M059J (cell line): ENCODE results near the gene GNG4. TPM values are rescaled to one million over a fixed set of nuclear protein-coding genes. Genes with fewer than 3 reads are reported as not detected.
A peak's percentile ranks its signal among the peaks of the same experiment; 100 is the strongest.

Experiments
- DNase-seq: peaks from one replicate; pipeline ENCODE4 v3.0.0-alpha.2; 2012; ENCODE audit warnings: low read depth
- total RNA-seq: library from RNA; depleted of rRNA; stranded (reverse); fragments of >200 nt; shearing (Covaris generic); gene quantifications from 2 replicates; pipeline ENCODE4 v1.2.3, GENCODE V29; 2014; rRNA removed

The GNG4 gene
- 0.32 and 0.52 TPM in 2 replicates for total RNA-seq

DNA sequence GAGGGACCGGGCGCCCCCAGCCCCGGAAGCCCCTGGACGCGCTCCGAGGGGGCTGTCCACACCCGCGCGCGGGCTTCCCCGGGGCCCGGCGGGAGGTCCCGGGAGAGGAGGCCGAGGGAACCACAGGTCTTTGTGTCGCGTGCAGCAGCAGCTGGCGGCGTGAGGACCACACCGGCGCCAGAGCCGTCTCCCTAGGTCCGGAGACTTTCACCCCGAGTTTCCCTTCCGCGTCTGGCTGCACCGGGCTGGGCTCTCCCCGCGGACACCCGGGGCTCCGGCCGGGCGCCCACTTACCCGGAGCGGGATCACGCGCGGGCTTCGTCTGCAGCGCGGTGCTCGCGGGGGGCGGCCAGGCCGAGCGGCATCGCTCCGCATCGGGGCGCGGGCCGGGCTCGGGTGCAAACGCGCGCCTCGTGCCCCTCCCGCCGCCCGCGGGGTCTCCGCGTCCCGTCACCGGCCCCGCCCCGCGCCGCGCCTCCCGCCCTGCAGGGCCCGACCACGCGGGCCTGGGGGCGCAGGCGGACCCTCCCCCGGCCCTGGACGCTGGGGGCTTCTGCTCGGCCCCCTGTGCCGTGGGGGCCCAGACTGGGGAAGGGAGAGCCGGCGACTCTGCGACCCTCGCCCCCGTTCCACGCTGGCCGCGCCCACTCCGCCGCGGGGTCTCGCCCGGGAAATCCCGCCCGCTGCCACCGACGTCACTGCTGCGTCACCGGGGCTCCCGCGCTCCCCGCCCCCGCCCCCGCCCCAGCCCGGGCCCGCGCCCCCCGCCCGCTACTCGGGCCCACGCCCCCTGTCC, at the start of gene GNG4:
Gene GNG4, minus strand, starts transcription at position 417 of the 796 bp plus-strand sequence. CDS start 65,946 bp downstream, outside the sequence.
- peak; percentile 29 for DNase-seq

DNA sequence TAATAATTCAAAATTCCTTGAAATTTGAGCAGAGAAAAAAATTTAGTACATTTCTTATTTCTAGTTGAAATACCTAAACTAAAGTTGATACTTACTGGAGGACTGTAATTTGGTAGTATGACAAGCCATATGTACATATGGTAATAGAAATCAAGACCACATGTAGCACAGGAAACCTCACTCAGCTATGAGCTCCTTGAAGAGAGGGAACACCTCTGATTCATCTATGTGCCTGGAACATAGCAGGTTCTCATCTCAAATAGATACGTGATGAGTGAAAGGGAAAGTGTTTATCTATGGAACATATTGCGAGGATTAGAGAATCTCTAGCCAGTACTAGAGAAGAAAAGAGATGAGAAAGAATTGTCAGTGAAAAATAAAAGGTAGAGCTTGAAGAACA, 47.9 kb upstream of the GNG4 start:
- no peak for DNase-seq

DNA sequence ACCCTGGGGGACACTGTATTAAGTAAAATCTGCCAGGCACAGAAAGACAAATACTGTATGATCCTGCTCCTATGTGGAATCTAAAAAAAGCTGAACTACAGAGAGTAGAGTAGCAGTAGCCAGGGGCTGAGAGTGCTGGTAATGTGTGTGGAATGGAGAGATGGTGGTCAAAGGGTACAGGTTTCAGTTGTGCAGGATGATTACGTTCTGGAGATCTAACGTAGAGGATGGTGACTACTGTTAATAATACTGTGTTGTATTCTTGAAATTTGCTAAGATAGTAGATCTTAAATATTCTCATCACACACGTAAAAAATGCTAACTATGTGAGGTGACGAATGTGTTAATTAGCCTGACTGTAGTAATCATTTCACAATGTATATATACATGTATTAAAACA, 39.8 kb upstream of the GNG4 start:
- DNase-seq = no peak

DNA sequence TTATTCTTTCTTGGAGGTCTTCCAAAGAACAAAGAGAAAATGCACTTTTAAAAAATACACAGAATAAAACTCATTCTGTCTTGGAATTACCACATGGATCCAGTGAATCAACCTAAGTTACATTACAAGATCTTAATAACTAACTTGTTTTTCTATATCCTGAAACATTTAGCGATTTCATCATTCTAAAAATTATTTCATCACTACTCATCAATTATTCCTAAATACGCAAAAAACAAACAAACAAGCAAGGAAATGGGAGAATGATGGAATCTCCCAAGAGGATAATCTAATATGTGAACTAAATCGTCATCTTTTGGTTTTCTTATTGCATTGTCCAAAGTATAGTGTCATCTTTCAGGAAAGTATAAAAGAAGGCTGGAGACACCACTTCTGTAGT, 38.5 kb upstream of the GNG4 start:
- DNase-seq = no peak

DNA sequence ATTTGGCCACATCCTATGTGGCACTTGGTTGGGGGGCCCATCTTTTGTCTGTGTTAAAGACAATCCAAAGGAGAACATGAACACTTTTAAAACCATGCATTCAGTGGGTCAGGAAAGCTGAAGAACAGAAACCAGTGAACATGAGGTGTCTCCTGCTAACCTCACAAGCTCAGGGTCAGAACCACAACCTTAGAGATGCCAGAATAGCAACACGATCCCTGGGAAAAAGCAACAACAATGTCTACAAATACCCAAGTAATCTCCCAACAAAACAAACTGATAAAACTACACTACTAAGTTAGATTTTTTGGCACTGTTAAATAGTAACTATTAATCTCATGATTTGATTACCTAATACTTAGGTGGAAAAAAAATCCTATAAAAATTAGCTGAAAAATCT, 34.1 kb upstream of the GNG4 start:
- no peak for DNase-seq

DNA sequence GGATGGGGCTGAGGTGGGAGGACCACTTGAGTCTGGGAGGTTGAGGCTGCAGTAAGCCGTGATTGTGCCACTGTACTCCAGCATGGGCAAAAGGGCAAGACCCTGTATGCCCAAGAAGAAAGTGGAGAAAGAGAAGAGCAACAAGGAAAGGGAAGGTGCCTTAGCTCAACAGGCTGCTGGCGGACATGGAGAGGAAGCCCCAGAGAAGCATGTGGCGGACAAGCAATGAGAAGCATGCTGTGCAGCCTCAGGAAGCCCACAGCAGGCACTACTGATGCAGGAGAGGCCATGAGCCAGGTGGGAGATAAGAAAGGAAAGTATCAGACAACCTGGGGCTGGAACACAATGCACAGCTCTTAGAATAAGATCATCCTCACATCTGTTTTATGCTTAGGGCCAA, 32.6 kb upstream of the GNG4 start:
- no peak for DNase-seq

DNA sequence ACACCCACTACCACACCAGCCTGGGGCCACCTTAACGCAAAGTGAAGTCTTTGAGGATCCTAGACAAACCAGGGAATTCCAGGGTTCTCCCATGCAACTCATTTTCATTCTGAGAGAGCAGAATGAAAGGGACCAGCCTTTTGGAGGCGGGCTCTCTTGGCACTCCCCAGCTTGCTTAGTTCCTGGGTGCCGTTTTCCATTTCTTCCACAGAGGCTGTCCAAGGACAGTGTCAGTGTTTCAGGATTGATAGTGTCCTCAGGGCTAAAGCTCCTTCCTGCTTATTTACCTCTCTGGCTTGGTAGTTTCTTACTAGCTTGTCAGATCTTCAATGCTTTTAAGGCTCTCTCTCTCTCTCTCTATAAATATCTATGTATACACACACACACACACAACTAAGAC, 30.1 kb upstream of the GNG4 start:
- no peak for DNase-seq

DNA sequence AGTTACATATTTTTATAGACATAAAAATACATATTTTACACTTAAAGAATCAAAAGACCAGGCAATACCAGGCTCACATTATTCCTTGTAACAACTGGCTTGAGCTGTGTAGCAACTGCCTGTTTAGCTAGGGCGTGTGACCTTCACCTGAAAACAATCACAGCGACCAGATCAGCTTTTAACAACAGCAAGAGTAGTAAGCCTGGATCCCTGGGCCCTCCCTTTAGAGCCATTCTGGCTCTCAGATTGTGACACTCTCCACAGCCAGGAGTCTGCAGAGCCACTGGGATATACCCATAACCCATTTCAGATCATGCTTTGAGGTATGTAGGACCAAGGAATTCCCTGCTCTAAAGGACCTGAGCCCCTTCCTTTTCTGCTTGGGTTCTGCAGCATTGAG, 29.4 kb upstream of the GNG4 start:
- no peak for DNase-seq

DNA sequence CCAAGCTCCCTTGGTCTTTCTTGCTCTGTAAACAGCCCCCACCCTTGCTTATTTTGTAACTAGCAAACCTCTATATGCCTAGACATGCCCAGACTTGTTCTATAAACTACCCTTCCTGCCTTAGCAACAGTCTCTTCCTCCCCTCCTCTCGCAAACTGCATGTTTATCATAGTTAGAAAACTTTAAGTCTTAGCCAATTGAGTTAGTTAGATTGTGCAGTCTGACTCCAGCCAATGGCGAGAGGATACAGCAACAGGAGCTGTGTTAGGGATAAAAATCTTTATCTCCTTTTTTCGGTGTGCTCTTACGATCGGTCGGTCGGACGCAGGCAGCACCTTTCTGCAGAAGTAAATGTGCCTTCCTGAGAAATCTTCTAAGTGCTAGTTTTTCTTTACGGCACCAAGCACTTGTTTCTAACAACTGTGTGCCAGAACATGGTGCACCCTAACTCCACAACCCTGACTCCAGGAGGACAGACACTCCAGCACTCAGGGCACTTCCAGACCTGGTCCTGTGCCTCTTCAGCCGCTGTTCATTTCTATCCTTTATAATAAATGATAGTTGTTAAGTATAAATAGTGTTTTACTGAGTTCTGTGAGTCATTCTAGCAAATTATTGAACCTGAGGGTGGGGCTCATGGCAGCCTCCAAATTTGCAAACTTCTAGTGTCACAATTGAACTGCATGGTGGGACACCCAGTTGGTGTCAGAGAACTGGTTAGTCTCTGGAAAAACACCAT, 25.7 kb upstream of the GNG4 start:
- no peak for DNase-seq

DNA sequence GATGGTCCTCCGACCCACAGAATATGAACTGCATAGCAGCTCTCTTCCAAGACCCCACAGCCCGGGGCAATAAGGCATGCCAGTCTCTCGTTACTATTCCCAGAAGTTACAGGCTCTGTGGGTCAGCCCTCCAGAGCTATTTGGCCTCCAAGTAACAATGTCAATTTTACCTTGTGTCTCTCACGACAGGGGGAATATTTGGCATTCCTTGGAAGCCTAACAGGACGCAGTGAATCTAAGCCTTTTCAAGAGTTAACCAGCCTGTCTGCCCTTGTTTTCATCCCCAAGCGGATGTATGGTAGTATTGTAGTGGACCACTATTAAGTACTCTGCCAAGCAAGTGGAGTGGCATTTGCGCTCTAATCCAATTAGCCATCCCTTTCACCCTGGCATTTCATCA, 24.4 kb upstream of the GNG4 start:
- DNase-seq = no peak

DNA sequence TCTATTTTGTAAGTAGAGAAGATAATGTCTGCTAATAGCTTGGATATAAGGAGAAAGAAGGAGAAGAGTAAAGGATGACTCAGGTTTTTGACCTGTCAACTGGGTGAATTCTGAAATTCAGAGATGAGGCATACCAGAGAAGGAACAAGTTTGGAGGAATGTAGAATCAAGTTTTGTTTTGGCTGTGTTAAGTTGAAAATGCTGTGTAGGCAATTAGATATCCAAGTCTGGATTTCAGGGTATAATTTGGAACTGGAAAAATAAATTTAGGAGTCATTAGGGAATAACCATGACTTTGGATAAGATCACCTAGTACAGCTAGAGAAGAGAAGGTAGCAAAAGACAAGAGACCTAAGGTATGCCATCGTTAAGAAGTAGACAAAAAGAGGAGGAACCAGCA, 22.4 kb upstream of the GNG4 start:
- DNase-seq = no peak

DNA sequence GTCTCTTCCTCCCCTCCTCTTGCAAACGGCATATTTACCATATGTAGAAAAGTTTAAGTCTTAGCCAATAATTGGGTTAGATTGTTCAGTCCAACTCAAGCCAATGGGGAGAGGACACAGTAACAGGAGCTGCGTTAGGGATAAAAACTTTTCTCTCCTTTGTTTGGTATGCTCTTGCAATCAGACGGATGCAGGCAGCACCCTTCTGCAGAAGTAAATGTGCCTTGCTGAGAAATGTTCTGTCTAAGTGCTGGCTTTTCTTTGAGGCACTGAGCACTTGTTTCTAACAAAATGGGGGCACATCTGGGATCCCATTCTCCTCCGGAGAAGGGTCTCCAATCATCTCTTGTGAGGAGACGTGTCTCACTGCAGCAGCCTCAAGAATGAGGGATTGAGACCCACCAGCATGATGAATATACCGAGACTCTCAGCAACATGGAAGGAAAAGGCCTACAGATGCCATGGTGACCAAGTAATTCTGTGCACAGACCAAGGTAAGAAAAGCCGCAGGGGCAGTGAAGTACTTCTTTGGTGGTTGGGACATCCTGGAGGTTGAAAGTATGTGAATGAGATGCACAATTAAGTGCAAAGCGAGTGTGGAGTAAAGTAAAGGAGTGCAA, 20.7 kb upstream of the GNG4 start:
- no peak for DNase-seq

DNA sequence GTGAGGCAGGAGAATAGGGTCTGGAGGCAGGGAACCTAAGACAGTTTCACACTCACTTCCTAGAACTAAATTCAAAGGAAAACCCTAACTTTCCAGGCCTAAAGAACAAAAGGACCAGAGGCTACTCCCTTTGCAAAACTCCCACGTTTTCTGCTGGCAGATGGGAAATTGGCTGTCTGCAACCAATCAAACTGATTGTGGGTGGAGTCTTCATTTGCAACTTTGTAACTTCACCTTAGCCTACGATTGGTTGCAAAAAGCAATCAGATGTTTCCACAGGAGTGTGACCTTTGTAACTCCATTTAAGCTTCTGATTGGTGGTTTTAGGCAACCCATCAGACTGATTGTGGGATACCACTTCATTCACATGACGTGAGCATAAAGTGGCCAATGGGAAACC, 19.7 kb upstream of the GNG4 start:
- no peak for DNase-seq

DNA sequence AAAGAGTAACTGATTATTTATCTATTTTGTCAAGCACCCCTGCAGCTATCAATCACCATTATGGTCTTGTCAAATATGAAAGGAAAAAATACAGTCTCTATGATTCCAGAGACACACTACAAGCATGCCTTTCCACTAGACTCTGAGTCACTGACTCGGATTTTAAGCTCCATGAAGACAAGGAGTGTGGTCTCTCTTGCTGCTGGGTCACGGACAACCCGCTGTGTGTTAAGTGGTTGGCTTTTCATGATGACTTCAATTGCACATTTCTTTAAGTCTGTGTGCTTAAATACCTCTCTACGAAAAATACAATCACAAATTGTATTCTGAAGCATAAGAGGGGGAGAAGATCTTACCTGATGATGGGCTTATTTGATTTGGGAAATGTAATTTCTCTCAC, 14.0 kb upstream of the GNG4 start:
- no peak for DNase-seq

DNA sequence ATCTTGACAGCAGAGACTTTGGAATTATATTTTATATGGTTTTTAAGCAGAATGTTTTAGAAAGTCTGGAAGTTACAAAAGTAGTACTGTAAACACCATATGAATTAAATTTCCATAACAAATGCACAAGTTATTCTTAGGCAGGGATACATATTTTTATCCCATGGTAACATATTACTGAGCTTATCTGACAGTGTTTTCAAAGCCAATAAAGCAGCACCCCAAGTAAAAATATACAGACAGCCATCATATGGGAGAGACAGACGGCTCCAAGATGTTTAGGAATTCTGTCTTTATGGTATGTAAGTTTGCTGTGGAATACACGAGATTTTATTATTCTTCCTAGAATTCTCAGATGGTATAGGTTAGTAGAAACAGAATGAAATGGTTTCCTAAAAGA, 12.0 kb upstream of the GNG4 start:
- DNase-seq = no peak

DNA sequence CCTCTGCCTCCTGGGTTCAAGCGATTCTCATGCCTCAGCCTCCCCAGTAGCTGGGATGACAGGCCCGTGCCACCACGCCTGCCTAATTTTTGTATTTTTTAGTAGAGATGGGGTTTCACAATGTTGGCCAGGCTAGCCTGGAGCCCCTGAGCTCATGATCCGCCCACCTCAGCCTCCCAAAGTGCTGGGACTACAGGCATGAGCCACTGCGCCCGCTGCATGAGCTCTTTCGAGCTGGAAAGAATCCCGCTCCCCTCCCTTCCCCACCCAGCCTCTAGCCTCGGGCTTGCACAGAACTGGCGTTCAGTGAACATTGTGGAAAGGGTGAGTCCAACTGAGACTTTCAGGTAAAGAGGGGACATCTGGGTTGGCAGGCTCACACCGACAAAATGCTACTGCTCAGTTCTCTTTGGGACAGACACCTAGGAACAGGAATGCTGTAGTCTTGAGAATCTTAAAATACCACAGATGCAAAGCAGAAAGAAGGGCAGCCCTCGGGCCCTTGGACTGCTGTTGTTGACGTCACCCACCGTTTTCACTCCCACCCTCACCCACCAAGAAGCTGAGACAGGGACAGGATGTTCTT, 9.7 kb upstream of the GNG4 start:
- DNase-seq = no peak

DNA sequence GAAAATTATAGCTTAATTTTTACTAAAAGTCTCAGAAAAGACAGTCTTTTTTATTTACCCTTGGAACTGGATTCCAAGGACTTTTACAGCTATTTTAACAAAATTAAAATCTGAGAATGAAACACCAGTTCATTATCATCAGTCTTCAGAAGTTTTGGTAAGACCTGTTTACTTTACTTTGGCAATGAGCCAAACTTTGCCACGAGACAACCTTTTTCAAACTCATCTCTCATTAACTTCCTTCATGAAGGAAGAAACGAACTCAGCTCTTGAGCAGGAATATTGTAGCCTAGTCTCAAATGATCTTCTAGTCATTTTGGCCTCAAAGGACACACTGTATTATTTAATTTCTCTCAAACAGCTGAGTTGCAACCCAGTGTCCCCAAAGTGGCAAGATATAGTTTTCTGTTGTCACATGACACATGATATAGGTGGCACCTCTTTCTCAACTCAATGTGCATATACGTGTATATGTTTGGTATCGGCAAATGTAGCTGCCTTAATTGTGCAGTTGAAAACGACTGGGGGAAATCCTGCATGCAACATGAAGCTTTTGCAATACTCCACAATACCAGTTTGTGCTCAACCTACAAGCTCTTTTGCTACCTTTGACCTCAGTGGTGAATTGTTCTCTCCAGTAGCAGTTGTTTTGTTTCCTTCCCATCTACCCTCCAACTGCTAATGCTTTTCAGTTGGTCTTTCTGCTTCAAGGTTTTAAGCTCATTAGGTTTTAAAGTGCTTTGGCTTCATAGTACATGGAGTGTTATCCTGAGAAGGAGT, 8.4 kb upstream of the GNG4 start:
- no peak for DNase-seq

DNA sequence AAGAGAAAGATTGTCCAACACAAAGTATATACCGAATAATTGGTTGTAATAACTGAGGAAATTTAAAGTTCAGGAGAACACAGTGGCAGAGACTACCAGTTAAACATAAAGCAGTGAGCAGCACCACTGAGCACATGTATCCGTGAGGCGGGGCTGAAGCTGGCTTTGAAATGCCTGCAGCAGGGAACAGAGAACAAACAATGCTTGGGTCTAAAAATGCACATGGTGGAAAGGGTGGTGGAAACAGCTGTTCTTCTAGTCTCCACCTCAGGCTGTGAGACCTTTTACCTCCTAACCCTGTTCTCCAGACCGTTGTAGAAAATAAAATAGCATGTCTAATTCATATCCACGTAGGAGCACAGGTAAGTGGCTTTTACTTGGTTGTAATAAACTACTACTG, 7.7 kb upstream of the GNG4 start:
- no peak for DNase-seq

DNA sequence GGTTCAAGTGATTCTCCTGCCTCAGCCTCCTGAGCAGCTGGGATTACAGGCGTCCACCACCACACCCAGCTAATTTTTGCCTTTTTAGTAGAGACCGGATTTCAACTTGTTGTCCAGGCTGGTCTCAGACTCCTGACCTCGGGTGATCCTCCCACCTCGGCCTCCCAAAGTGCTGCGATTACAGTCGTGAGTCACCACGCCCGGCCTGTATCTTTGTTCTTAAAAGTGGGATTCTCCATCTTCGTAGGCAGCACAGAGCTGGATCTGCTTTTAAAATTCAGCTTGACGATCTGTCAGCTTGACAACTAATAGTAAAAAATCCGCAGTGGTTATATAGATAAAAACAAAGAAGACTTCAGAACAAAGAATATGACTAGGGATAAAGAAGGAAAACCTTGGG, 2.8 kb upstream of the GNG4 start:
- no peak for DNase-seq

DNA sequence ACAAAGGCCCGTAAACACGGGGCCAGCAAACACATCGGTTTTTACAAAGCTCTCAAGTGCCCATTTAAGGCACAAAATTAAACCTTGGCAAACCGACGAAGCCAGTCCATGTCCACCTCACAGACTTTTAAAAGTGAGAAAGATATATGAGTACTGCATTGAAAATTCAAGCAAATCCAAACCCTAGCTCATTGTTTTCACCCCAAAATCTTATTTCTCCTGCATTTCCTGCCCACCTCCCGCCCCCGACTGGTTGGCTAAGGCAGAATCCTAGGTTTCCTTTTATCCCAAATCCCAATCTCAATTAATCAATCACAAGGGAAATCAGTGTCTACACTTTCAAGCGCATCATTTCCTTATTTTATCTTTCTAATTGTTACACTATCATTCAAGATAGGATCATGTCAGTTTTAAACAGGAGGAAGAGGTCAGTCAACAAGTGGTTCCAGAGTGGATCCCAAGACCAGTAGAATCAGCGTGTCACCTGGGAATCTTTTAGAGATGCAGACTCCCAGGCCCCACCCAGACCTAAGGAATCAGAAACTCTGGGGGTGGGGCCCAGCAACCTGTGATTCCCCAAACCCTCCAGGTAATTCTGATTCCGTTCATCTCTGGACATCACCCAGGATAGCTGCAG, 1.7 kb upstream of the GNG4 start:
- DNase-seq = no peak
